Measurements from ENCODE around the gene TMPRSS11F. TPM values are rescaled to one million over a fixed set of nuclear protein-coding genes. Genes with fewer than 3 reads are reported as not detected.

The TMPRSS11F gene
- total and polyA plus RNA-seq, 2 of the 4 experiments (the other 2 are of a cell fraction) = not detected

DNA sequence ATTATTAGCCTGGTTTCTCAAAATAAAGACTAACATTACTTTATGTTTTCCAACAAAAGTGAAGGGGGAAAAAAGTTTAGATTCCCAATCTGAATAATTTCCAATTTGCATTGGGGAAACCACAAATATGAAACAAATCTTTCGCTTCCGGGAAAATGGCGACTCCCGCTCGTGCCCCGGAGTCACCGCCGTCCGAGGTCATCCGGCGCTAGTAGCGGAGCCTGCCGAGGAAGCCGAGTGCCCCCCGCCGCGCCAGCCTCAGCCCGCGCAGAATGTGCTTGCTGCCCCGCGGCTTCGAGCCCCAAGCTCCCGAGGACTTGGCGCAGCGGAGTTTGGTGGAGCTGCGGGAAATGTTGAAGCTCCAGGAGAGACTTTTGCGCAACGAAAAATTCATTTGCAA is 91.4 kb downstream of the TMPRSS11F start:
- Histone ChIP-seq H3K27me3 (ENCODE audit: control insufficient read depth, insufficient read depth, low read length) (no peaks in the 10 kb centered on the region), H3K9me1 (ENCODE audit: insufficient read depth, low read length) (no peaks in the 10 kb centered on the region), H2BK20ac (ENCODE audit: low read depth, low read length) (no peak overlapping the region), H2AK9ac (replicated peaks; ENCODE audit: low read depth, low read length, poor library complexity) (no peak overlapping the region), H3K36me3 (ENCODE audit: control insufficient read depth, insufficient read depth, low read length) (no peaks in the 10 kb centered on the region), H3K4me3 (ENCODE audit: insufficient read depth, low read depth, low read length) (no peak overlapping the region), H3K56ac (ENCODE audit: extremely low read depth, insufficient read depth, low read length) (no peak overlapping the region), H3K18ac (ENCODE audit: low read depth, low read length) (no peak overlapping the region), H3K79me1 (ENCODE audit: low read depth in 1 of 2, low read length in 2 of 2) (no peaks in the 10 kb centered on the region), H4K5ac (ENCODE audit: low read depth, low read length) (no peak overlapping the region), H3K4me2 (ENCODE audit: low read depth, low read length) (no peak overlapping the region), H3K9ac (ENCODE audit: low read depth, low read length) (no peak overlapping the region), H2AK5ac (ENCODE audit: low read depth, low read length) (no peak overlapping the region), H3K4me1 (ENCODE audit: control insufficient read depth, insufficient read depth, low read length) (no peaks in the 10 kb centered on the region), H3K23ac (ENCODE audit: low read depth, low read length) (no peak overlapping the region), H2BK15ac (ENCODE audit: low read depth, low read length) (no peak overlapping the region), H3K4ac (ENCODE audit: low read depth, low read length) (no peak overlapping the region), H4K20me1 (ENCODE audit: insufficient read depth, low read length) (no peaks in the 10 kb centered on the region), H3K9me3 (ENCODE audit: control insufficient read depth, insufficient read depth, low read length) (no peaks in the 10 kb centered on the region), H4K91ac (ENCODE audit: insufficient read depth, low read depth, low read length) (no peak overlapping the region), H2BK5ac (ENCODE audit: low read depth, low read length, poor library complexity, severe bottlenecking) (no peak overlapping the region), H2AFZ (replicated peaks; ENCODE audit: low read length, poor library complexity) (no peak overlapping the region), H3K27ac (ENCODE audit: insufficient read depth, low read length) (no peak overlapping the region), H2BK120ac (ENCODE audit: low read depth, low read length) (no peak overlapping the region), H3K14ac (replicated peaks; ENCODE audit: low read depth, low read length) (no peak overlapping the region), H4K8ac (ENCODE audit: low read depth in 2 of 2, low read length in 2 of 2) (no peak overlapping the region)
- POLR2A ChIA-PET (ENCODE audit: unreplicated experiment) = no interaction called here
- 81% methylated on average over 4 of the region's 28 CpGs; no CpG with 5 or more reads in 1 of the 2 experiments for WGBS, 2 experiments (ENCODE audit: extremely low coverage in 2 of 2, insufficient read length in 1 of 2)
- CTCF ChIA-PET = no interaction called here
- BruUV-seq (replicated peaks) = no TSS peak
- dilution Hi-C loops (cut with HindIII; ENCODE audit: low sequenced_read_pairs, unreplicated experiment) (no loop called here), intact Hi-C loops (cut with micrococcal nuclease) (no loop called here), in situ Hi-C loops (cut with MboI; ENCODE audit: low sequenced_read_pairs) (no loop called here)
- TF ChIP-seq MAZ (IDR thresholded peaks at IDR 0.05; ENCODE audit: borderline replicate concordance, low read depth, low read length) = no peak
- no peak for TF ChIP-seq MAFK (IDR thresholded peaks at IDR 0.05; ENCODE audit: low read depth, low read length)
- no peak for TF ChIP-seq NFE2L2 (IDR thresholded peaks at IDR 0.05; ENCODE audit: low read depth, low read length)
- no peak for TF ChIP-seq RFX5 (IDR thresholded peaks at IDR 0.05; ENCODE audit: low read depth, low read length)
- no peak for TF ChIP-seq MXI1 (IDR thresholded peaks at IDR 0.05; ENCODE audit: borderline replicate concordance, low read depth, low read length)
- no peak for TF ChIP-seq RCOR1 (IDR thresholded peaks at IDR 0.05; ENCODE audit: insufficient replicate concordance, low read length)
- no peak for TF ChIP-seq POLR2A (IDR thresholded peaks at IDR 0.05; ENCODE audit: low read depth, low read length)
- TF ChIP-seq, protein P1, sequence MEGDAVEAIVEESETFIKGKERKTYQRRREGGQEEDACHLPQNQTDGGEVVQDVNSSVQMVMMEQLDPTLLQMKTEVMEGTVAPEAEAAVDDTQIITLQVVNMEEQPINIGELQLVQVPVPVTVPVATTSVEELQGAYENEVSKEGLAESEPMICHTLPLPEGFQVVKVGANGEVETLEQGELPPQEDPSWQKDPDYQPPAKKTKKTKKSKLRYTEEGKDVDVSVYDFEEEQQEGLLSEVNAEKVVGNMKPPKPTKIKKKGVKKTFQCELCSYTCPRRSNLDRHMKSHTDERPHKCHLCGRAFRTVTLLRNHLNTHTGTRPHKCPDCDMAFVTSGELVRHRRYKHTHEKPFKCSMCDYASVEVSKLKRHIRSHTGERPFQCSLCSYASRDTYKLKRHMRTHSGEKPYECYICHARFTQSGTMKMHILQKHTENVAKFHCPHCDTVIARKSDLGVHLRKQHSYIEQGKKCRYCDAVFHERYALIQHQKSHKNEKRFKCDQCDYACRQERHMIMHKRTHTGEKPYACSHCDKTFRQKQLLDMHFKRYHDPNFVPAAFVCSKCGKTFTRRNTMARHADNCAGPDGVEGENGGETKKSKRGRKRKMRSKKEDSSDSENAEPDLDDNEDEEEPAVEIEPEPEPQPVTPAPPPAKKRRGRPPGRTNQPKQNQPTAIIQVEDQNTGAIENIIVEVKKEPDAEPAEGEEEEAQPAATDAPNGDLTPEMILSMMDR (conservative IDR thresholded peaks at IDR 0.05; ENCODE audit: low read depth, low read length) = no peak
- DNase-seq (no peak), ATAC-seq (ENCODE audit: low read depth) (no peak)

Data from IMR-90 (cell line).